Spleen (tissue), 11 donors: ENCODE results near the gene ERICH4. TPM values are rescaled to one million over a fixed set of nuclear protein-coding genes. Genes with fewer than 3 reads are reported as not detected.
"Not testable (repeated sequence)": the region's sequence is repeated elsewhere in the genome, so short reads cannot be mapped to it uniquely, and the experiment has no call there.

Experiments
- DNase-seq: peaks from one replicate; pipeline ENCODE4 v3.0.0-alpha.2; 2020
- H3K27ac ChIP-seq, 8 donors: fragments of 200-600 bp; sonication (generic) in 7 of 8; 1 replicate in 4 of 8; 2 replicates in 4 of 8; pipeline versions ENCODE4 v1.5.0 to v1.8.0; 2016 to 2021; ENCODE audit warnings: inconsistent platforms in 4 of 8, mild to moderate bottlenecking in 4 of 8, moderate library complexity in 1 of 8
- H3K27me3 ChIP-seq, 7 donors: fragments of 200-600 bp; sonication (generic) in 6 of 7; replicated peaks in 1 of 7; 1 replicate in 4 of 7; 2 replicates in 3 of 7; pipeline versions ENCODE4 v1.5.0 to v1.8.0; 2016 to 2021; ENCODE audit warnings: inconsistent platforms in 3 of 7, mild to moderate bottlenecking in 1 of 7
- H3K36me3 ChIP-seq, 6 donors: fragments of 200-600 bp; sonication (generic) in 5 of 6; 1 replicate in 4 of 6; 2 replicates in 2 of 6; pipeline versions ENCODE4 v1.5.0 to v1.8.0; 2016 to 2021; ENCODE audit warnings: inconsistent platforms in 2 of 6
- H3K4me1 ChIP-seq, 6 donors: fragments of 200-600 bp; sonication (generic) in 5 of 6; 1 replicate in 3 of 6; 2 replicates in 3 of 6; pipeline versions ENCODE4 v1.5.0 to v1.8.0; 2016 to 2021; ENCODE audit warnings: inconsistent platforms in 3 of 6
- H3K4me3 ChIP-seq, 8 donors: fragments of 200-600 bp; sonication (generic) in 7 of 8; 1 replicate in 4 of 8; 2 replicates in 4 of 8; pipeline versions ENCODE4 v1.5.0 to v1.8.0; 2016 to 2021; ENCODE audit warnings: inconsistent platforms in 4 of 8, mild to moderate bottlenecking in 4 of 8, moderate library complexity in 2 of 8
- H3K9me3 ChIP-seq, 8 donors: fragments of 200-600 bp; sonication (generic) in 7 of 8; 1 replicate in 4 of 8; 2 replicates in 4 of 8; pipeline versions ENCODE4 v1.5.0 to v1.8.0; 2016 to 2021; ENCODE audit warnings: inconsistent platforms in 4 of 8
- POLR2A ChIP-seq, 3 donors: fragments of 450-650 bp; IDR thresholded peaks; one replicate each; pipeline ENCODE4 v1.5.1; 2017; ENCODE audit warnings: antibody characterized with exemption in 3 of 3, mild to moderate bottlenecking in 1 of 3
- POLR2AphosphoS5 ChIP-seq, 3 donors: sonication (generic); formaldehyde crosslinking; IDR thresholded peaks; one replicate each; pipeline ENCODE4 v1.5.1; 2017; ENCODE audit warnings: antibody characterized with exemption in 3 of 3
- WGBS, 5 donors: extraction: QIAGEN DNeasy Blood & Tissue Kit in 3 of 5; methylation state at CpG; one replicate each; pipeline versions ENCODE4 v1.1.5 to v1.1.7; 2013 to 2018; 5-methylcytosine and 5-hydroxymethylcytosine counted together
- intact Hi-C: fragments of 100-400 bp; cut with DNase I; formaldehyde crosslinking; loops from one replicate; pipeline ENCODE4 v1.15.0; 2023; ENCODE audit warnings: low total_unique reads
- polyA plus RNA-seq, 3 donors: library from polyadenylated mRNA; stranded (reverse); fragments of 200-250 nt; gene quantifications; one replicate each; pipeline ENCODE4 v1.2.1, GENCODE V29; 2013
- total RNA-seq, 7 donors: library from RNA; depleted of rRNA in 3 of 7; stranded (reverse); fragments of >200 nt in 3 of 7; fragmentation: NEBNext Ultra II Directional in 4 of 7; extraction: Animal tissue kit (Norgen Biotek cat#: 25700) in 4 of 7; gene quantifications; one replicate each; pipeline versions ENCODE4 v1.1.0 to v1.2.1, GENCODE V29; 2016 to 2021
- TF ChIP-seq, protein P1 (sequence below), 11 experiments: fragments of 200-600 bp in 7 of 11; fragments of 450-650 bp in 4 of 11; sonication (generic) in 4 of 11; IDR thresholded peaks in 8 of 11; conservative IDR thresholded peaks in 3 of 11; 1 replicate in 7 of 11; 2 replicates in 4 of 11; pipeline versions ENCODE4 v1.4.0 to v1.8.0; 2016 to 2021; ENCODE audit warnings: antibody characterized with exemption in 11 of 11, inconsistent platforms in 4 of 11, mild to moderate bottlenecking in 1 of 11
- donor health status: healthy with polysubstance abuse.
- donor health status: DM: no; HTN: no; CAD: no; lungs with moderate emphysema.
- donor health status: DM: no; HTN: no; CAD: no.
- donor health status: Bipolar disorder and iron deficiency.
- donor health status: healthy.
- donor health status: DM: no; HTN: no; CAD: no.
- donor health status: DM: yes; HTN: yes; CAD: no.

Gene ERICH4
- total and polyA plus RNA-seq, 10 donors = 0.65 TPM; not detected in 9

DNA sequence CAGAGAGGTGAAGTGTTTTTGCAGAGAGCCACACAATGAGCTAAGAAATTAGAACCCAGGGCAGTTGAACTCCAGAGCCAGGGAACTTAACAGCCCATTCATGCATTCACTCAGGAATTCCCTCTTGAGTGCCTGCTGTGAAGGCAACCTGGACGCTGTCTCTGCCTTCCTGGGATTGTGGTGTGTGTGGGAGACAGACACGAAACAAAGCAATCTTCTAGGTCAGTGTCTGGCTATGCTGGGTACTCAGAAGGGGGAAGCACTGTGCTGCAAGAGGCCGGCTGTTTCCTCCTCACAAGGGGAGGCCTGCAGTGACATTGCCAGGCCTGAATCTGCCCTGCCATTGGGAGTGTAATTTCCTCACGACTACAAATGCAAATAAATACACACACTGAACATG is 35.7 kb upstream of the ERICH4 start:
- DNase-seq = no peak
- H3K4me3 ChIP-seq = no peak overlapping the region
- H3K4me1 ChIP-seq = peaks cover 4 to 92% (median 40%) of the 10 kb centered on the region in 6 donors
- H3K36me3 ChIP-seq = peaks cover 0 to 40% (median 13%) of the 10 kb centered on the region in 6 donors
- H3K27me3 ChIP-seq = no peaks in the 10 kb centered on the region
- intact Hi-C loops = no loop called here
- 22 to 71% (median 31%) methylated on average over 4 of the region's 4 CpGs for whole genome bisulfite sequencing, 5 donors
- H3K27ac ChIP-seq = peak overlapping the region in 6 of 8 donors; percentile 21 to 88 (median 69)
- no peaks in the 10 kb centered on the region for H3K9me3 ChIP-seq
- TF ChIP-seq, protein P1, sequence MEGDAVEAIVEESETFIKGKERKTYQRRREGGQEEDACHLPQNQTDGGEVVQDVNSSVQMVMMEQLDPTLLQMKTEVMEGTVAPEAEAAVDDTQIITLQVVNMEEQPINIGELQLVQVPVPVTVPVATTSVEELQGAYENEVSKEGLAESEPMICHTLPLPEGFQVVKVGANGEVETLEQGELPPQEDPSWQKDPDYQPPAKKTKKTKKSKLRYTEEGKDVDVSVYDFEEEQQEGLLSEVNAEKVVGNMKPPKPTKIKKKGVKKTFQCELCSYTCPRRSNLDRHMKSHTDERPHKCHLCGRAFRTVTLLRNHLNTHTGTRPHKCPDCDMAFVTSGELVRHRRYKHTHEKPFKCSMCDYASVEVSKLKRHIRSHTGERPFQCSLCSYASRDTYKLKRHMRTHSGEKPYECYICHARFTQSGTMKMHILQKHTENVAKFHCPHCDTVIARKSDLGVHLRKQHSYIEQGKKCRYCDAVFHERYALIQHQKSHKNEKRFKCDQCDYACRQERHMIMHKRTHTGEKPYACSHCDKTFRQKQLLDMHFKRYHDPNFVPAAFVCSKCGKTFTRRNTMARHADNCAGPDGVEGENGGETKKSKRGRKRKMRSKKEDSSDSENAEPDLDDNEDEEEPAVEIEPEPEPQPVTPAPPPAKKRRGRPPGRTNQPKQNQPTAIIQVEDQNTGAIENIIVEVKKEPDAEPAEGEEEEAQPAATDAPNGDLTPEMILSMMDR (IDR thresholded peaks at IDR 0.05 in 8 of 11, conservative IDR thresholded peaks at IDR 0.05 in 3 of 11) = peak in 1 of 11 experiments; percentile 25
- TF ChIP-seq POLR2AphosphoS5 (IDR thresholded peaks at IDR 0.05) (no peak), POLR2A (IDR thresholded peaks at IDR 0.05) (no peak)

DNA sequence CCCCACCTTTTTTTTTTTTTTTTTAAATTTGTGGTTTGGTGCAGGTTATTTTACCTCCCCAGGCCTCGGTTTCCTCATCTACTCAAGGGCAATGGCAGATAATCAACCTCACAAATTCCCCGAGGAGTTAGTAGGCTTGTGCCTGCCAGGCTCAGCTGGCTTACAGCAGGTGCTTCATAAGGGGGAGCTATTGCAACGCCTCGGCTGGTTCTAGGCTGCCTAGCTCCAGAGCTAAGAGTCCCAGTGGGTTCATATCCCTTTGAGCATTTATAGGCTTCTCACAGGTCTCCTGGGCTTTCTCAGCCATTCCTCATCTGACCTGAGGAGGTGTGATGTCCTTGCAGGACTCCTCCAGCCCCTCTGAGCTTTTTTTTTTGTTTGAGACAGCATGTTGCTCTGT is 34.7 kb upstream of the ERICH4 start:
- Histone ChIP-seq H3K27me3 (no peaks in the 10 kb centered on the region), H3K4me3 (no peak overlapping the region), H3K27ac (peak overlapping the region; percentile 7 to 88 (median 76)), H3K9me3 (no peaks in the 10 kb centered on the region), H3K4me1 (peaks cover 4 to 94% (median 43%) of the 10 kb centered on the region in 6 donors), H3K36me3 (peaks cover 0 to 39% (median 19%) of the 10 kb centered on the region in 6 donors)
- no peak for DNase-seq
- 53 to 88% (median 59%) methylated on average over 4 of the region's 4 CpGs for WGBS, 5 donors
- intact Hi-C loops = no loop called here
- TF ChIP-seq POLR2A (IDR thresholded peaks at IDR 0.05) (no peak), POLR2AphosphoS5 (IDR thresholded peaks at IDR 0.05) (no peak)
- TF ChIP-seq, protein P1 (IDR thresholded peaks at IDR 0.05 in 8 of 11, conservative IDR thresholded peaks at IDR 0.05 in 3 of 11) = no peak

DNA sequence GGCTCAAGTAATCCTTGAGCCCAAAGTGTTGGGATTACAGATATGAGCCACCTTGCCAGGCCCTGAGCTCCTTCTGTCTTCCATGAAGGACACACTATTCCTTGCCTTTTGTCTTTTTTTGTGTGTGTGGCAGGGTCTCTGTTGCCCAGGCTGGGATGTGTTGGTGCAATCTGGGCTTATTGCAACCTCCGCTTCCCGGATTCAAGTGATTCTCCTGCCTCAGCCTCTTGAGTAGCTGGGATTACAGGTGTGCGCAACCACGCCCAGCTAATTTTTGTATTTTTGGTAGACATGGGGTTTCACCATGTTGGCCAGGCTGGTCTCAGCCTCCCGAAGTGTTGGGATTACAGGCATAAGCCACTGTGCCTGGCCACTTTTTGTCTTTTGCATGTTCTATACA is 34.1 kb upstream of the ERICH4 start:
- WGBS, 5 donors = 70 to 94% (median 89%) methylated on average over 5 of the region's 5 CpGs
- H3K4me3 ChIP-seq, H3K27me3 ChIP-seq, intact Hi-C loops, H3K9me3 ChIP-seq, DNase-seq: not testable (repeated sequence)
- peaks cover 0 to 39% (median 24%) of the 10 kb centered on the region in 6 donors for H3K36me3 ChIP-seq
- peaks cover 4 to 94% (median 43%) of the 10 kb centered on the region in 6 donors for H3K4me1 ChIP-seq
- peak overlapping the region in 7 of 8 donors; percentile 58 to 88 (median 76) for H3K27ac ChIP-seq

DNA sequence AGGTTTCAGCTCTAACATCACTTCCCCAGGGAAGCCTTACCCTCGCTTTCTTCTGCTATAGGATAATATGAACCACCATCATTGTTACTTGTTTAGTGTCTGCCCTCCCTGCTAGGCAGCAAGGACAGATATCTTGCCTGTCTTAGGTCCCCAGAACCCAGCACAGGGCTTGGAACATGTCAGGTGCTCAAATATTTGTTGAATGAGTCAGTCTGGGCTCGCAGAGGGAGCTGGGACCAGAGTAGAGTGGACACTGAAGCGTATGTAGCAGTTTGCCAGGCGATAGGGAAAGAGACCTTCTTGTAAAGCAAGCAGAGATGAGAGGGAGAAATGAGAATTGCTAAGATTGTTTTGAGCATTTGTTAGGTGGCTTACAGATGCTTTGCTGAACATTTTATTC is 33.7 kb upstream of the ERICH4 start:
- H3K27me3 ChIP-seq = no peaks in the 10 kb centered on the region
- TF ChIP-seq POLR2AphosphoS5 (IDR thresholded peaks at IDR 0.05) (no peak), POLR2A (IDR thresholded peaks at IDR 0.05) (no peak)
- TF ChIP-seq, protein P1 (IDR thresholded peaks at IDR 0.05 in 8 of 11, conservative IDR thresholded peaks at IDR 0.05 in 3 of 11) = no peak
- peaks cover 4 to 96% (median 45%) of the 10 kb centered on the region in 6 donors for H3K4me1 ChIP-seq
- no peaks in the 10 kb centered on the region for H3K9me3 ChIP-seq
- no peak for DNase-seq
- peaks cover 0 to 41% (median 28%) of the 10 kb centered on the region in 6 donors for H3K36me3 ChIP-seq
- WGBS, 5 donors = 72 to 86% (median 73%) methylated on average over 4 of the region's 4 CpGs
- H3K4me3 ChIP-seq = peak overlapping the region in 1 of 8 donors; percentile 10
- peak overlapping the region in 7 of 8 donors; percentile 58 to 88 (median 76) for H3K27ac ChIP-seq
- intact Hi-C loops = no loop called here
